H9 (cell line): ENCODE measurements around the gene FSIP1. TPM values are rescaled to one million over a fixed set of nuclear protein-coding genes. Genes with fewer than 3 reads are reported as not detected.

ENCODE experiments used
- DNase-seq: peaks from one replicate; pipeline ENCODE4 v3.0.0-alpha.2; 2017
- H2AFZ ChIP-seq: one replicate; pipeline ENCODE4 v1.6.1; 2013; ENCODE audit warnings: mild to moderate bottlenecking, low read length, control low read depth, moderate library complexity
- H2AK5ac ChIP-seq: 2 replicates; pipeline ENCODE4 v1.6.1; 2013; ENCODE audit warnings: low read length, control low read depth, mixed read lengths; ENCODE audit not compliant: insufficient read length
- H2BK120ac ChIP-seq: one replicate; pipeline ENCODE4 v1.6.1; 2013; ENCODE audit warnings: low read depth, mild to moderate bottlenecking, low read length, control low read depth, inconsistent platforms; ENCODE audit not compliant: poor library complexity, severe bottlenecking
- H2BK12ac ChIP-seq: 2 replicates; pipeline ENCODE4 v1.6.1; 2013; ENCODE audit warnings: low read length, control low read depth, mixed read lengths, low read depth; ENCODE audit not compliant: insufficient read length
- H2BK15ac ChIP-seq: 2 replicates; pipeline ENCODE4 v1.6.1; 2013; ENCODE audit warnings: low read depth, low read length, control low read depth
- H2BK20ac ChIP-seq: one replicate; pipeline ENCODE4 v1.6.1; 2013; ENCODE audit warnings: low read depth, mild to moderate bottlenecking, low read length, control low read depth, inconsistent platforms; ENCODE audit not compliant: poor library complexity, severe bottlenecking
- H2BK5ac ChIP-seq: 2 replicates; pipeline ENCODE4 v1.6.1; 2013; ENCODE audit warnings: low read length, control low read depth, mixed read lengths; ENCODE audit not compliant: insufficient read length
- H3K14ac ChIP-seq: 2 replicates; pipeline ENCODE4 v1.6.1; 2013; ENCODE audit warnings: low read length, control low read depth; ENCODE audit not compliant: insufficient read depth
- H3K18ac ChIP-seq: 2 replicates; pipeline ENCODE4 v1.6.1; 2013; ENCODE audit warnings: low read depth, mild to moderate bottlenecking, mixed read lengths, low read length, control low read depth; ENCODE audit not compliant: insufficient read length
- H3K23ac ChIP-seq: 2 replicates; pipeline ENCODE4 v1.6.1; 2013; ENCODE audit warnings: low read length, control low read depth, mixed read lengths, low read depth; ENCODE audit not compliant: insufficient read length
- H3K23me2 ChIP-seq: 2 replicates; pipeline ENCODE4 v1.6.1; 2013; ENCODE audit warnings: low read depth, mild to moderate bottlenecking, mixed read lengths, low read length, control low read depth; ENCODE audit not compliant: insufficient read length, poor library complexity, severe bottlenecking
- H3K27ac ChIP-seq: 2 replicates; pipeline ENCODE4 v1.5.1; 2013; ENCODE audit warnings: low read length, control low read depth, mixed read lengths, low read depth; ENCODE audit not compliant: insufficient read length
- H3K27me3 ChIP-seq: 2 replicates; pipeline ENCODE4 v1.6.1; 2013; ENCODE audit warnings: low read length, control low read depth, inconsistent platforms; ENCODE audit not compliant: insufficient read depth
- H3K4ac ChIP-seq: 2 replicates; pipeline ENCODE4 v1.6.1; 2013; ENCODE audit warnings: low read depth, mild to moderate bottlenecking, control low read depth, inconsistent platforms, low read length, moderate library complexity
- H3K4me1 ChIP-seq: 2 replicates; pipeline ENCODE4 v1.6.1; 2013; ENCODE audit warnings: low read length, control low read depth, inconsistent platforms; ENCODE audit not compliant: insufficient read depth
- H3K4me2 ChIP-seq: 2 replicates; pipeline ENCODE4 v1.6.1; 2013; ENCODE audit warnings: low read length, control low read depth, mixed read lengths; ENCODE audit not compliant: insufficient read length, insufficient read depth
- H3K56ac ChIP-seq: 2 replicates; pipeline ENCODE4 v1.6.1; 2013; ENCODE audit warnings: low read depth, mild to moderate bottlenecking, mixed read lengths, low read length, control low read depth; ENCODE audit not compliant: insufficient read length
- H3K79me1 ChIP-seq: 2 replicates; pipeline ENCODE4 v1.6.1; 2013; ENCODE audit warnings: low read depth, mild to moderate bottlenecking, moderate library complexity, low read length, control low read depth, inconsistent platforms; ENCODE audit not compliant: insufficient read depth, poor library complexity, severe bottlenecking
- H3K79me2 ChIP-seq: 2 replicates; pipeline ENCODE4 v1.6.1; 2013; ENCODE audit warnings: low read length, control low read depth, inconsistent platforms; ENCODE audit not compliant: insufficient read depth
- H3K9ac ChIP-seq: 2 replicates; pipeline ENCODE4 v1.6.1; 2013; ENCODE audit warnings: low read length, control low read depth, mixed read lengths; ENCODE audit not compliant: insufficient read length; ENCODE audit errors: extremely low read depth
- H3K9me3 ChIP-seq: one replicate; pipeline ENCODE4 v1.6.1; 2013; ENCODE audit warnings: low read depth, low read length, inconsistent platforms; ENCODE audit not compliant: control insufficient read depth
- H3T11ph ChIP-seq: one replicate; pipeline ENCODE4 v1.6.1; 2013; ENCODE audit warnings: mild to moderate bottlenecking, low read length, control low read depth, inconsistent platforms
- H4K20me1 ChIP-seq: one replicate; pipeline ENCODE4 v1.6.1; 2013; ENCODE audit not compliant: control insufficient read depth, insufficient read length, insufficient read depth
- H4K5ac ChIP-seq: 2 replicates; pipeline ENCODE4 v1.6.1; 2013; ENCODE audit warnings: low read depth, mild to moderate bottlenecking, mixed read lengths, low read length, control low read depth; ENCODE audit not compliant: insufficient read length
- H4K8ac ChIP-seq: replicated peaks from 2 replicates; pipeline ENCODE4 v1.6.1; 2013; ENCODE audit warnings: low read length, control low read depth, mixed read lengths, low read depth; ENCODE audit not compliant: insufficient read length
- H4K91ac ChIP-seq: 2 replicates; pipeline ENCODE4 v1.6.1; 2013; ENCODE audit warnings: low read depth, mild to moderate bottlenecking, moderate library complexity, mixed read lengths, low read length, control low read depth; ENCODE audit not compliant: insufficient read length
- H3K27ac Mint-ChIP-seq, 3 experiments: 2 replicates in 2 of 3; 3 replicates in 1 of 3; pipeline ENCODE4 v1.8.0; 2020 to 2021; ENCODE audit warnings: mixed read lengths in 3 of 3, mild to moderate bottlenecking in 1 of 3, moderate library complexity in 1 of 3
- H3K27me3 Mint-ChIP-seq: 2 replicates; pipeline ENCODE4 v1.8.0; 2021; ENCODE audit warnings: low read depth, mild to moderate bottlenecking, moderate library complexity, mixed read lengths
- H3K36me3 Mint-ChIP-seq, 3 experiments: 2 replicates in 2 of 3; 3 replicates in 1 of 3; pipeline ENCODE4 v1.8.0; 2020 to 2021; ENCODE audit warnings: low read depth in 3 of 3, mixed read lengths in 3 of 3; ENCODE audit not compliant: insufficient read depth in 1 of 3
- H3K4me1 Mint-ChIP-seq, 2 experiments: 2 replicates each; pipeline ENCODE4 v1.8.0; 2020; ENCODE audit warnings: mixed read lengths in 2 of 2
- H3K4me3 Mint-ChIP-seq, 2 experiments: 2 replicates in 1 of 2; 3 replicates in 1 of 2; pipeline ENCODE4 v1.8.0; 2020 to 2021; ENCODE audit warnings: mild to moderate bottlenecking in 2 of 2, mixed read lengths in 2 of 2, moderate library complexity in 1 of 2
- H3K9me3 Mint-ChIP-seq, 2 experiments: 2 replicates in 1 of 2; 3 replicates in 1 of 2; pipeline ENCODE4 v1.8.0; 2020; ENCODE audit warnings: mild to moderate bottlenecking in 2 of 2, mixed read lengths in 2 of 2, moderate library complexity in 1 of 2
- WGBS: extraction: QIAGEN DNeasy Blood & Tissue Kit; methylation state at CpG from one replicate; pipeline ENCODE4 v1.1.7; 2013; ENCODE audit warnings: missing lambda C conversion rate, low lambda C conversion rate, mixed read lengths; ENCODE audit not compliant: insufficient read length; ENCODE audit errors: extremely low coverage; 5-methylcytosine and 5-hydroxymethylcytosine counted together
- total RNA-seq: library from RNA; stranded (reverse); gene quantifications from 2 replicates; pipeline ENCODE4 v1.2.1, GENCODE V29; 2021
- TF ChIP-seq, protein P1 (sequence below): fragments of 200-600 bp; sonication (generic); conservative IDR thresholded peaks from 3 replicates; pipeline ENCODE4 v1.8.0; 2021; ENCODE audit warnings: antibody characterized with exemption, mild to moderate bottlenecking

Gene FSIP1
- total RNA-seq, 1 experiment from 2014 or later = 0.96 TPM

DNA sequence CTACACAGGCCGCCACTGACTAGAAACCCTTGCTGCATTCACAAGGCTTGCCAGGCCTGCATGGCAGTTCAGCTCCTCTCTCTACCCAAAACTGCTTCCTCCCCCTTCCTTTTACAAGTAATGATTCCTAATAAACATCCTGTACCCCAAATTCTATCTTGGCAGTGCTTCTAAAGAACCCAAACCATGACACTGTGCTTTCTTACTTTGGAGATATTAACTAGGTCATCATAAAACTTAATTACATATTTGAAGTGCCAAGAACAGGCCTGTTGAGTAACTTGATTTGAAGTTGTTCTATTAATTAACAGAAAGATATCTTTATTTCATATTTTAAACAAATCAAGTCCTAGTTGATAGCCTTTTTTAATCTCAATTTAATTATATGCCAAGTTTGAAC, 113.4 kb downstream of the FSIP1 start:
- Histone ChIP-seq H3K56ac (no peak overlapping the region), H3K4ac (no peak overlapping the region), H3K9ac (no peak overlapping the region), H2BK20ac (no peak overlapping the region), H4K8ac (no peak overlapping the region), H4K5ac (no peak overlapping the region), H3K23me2 (no peaks in the 10 kb centered on the region), H2BK120ac (no peak overlapping the region), H2AK5ac (no peak overlapping the region), H3K27ac (no peak overlapping the region), H3K23ac (no peak overlapping the region), H2BK5ac (no peak overlapping the region), H3K4me2 (no peak overlapping the region), H4K91ac (no peak overlapping the region), H3K4me1 (peaks cover 8% of the 10 kb centered on the region; the same call in 1 of the 2 replicates), H3K18ac (no peak overlapping the region), H3T11ph (no peak overlapping the region), H3K79me1 (no peaks in the 10 kb centered on the region), H2BK12ac (no peak overlapping the region), H2AFZ (no peak overlapping the region), H4K20me1 (no peaks in the 10 kb centered on the region), H3K79me2 (no peaks in the 10 kb centered on the region), H3K9me3 (no peaks in the 10 kb centered on the region), H3K27me3 (no peaks in the 10 kb centered on the region), H3K14ac (no peak overlapping the region), H2BK15ac (no peak overlapping the region)
- Mint-ChIP-seq H3K4me1 (peaks cover 39 to 43% of the 10 kb centered on the region in 2 experiments), H3K9me3 (no peaks in the 10 kb centered on the region), H3K4me3 (no peak overlapping the region), H3K36me3 (no peaks in the 10 kb centered on the region), H3K27ac (no peak overlapping the region), H3K27me3 (no peaks in the 10 kb centered on the region)
- WGBS = no CpG with 5 or more reads among the region's 1 CpG
- DNase-seq = no peak
- TF ChIP-seq, protein P1, sequence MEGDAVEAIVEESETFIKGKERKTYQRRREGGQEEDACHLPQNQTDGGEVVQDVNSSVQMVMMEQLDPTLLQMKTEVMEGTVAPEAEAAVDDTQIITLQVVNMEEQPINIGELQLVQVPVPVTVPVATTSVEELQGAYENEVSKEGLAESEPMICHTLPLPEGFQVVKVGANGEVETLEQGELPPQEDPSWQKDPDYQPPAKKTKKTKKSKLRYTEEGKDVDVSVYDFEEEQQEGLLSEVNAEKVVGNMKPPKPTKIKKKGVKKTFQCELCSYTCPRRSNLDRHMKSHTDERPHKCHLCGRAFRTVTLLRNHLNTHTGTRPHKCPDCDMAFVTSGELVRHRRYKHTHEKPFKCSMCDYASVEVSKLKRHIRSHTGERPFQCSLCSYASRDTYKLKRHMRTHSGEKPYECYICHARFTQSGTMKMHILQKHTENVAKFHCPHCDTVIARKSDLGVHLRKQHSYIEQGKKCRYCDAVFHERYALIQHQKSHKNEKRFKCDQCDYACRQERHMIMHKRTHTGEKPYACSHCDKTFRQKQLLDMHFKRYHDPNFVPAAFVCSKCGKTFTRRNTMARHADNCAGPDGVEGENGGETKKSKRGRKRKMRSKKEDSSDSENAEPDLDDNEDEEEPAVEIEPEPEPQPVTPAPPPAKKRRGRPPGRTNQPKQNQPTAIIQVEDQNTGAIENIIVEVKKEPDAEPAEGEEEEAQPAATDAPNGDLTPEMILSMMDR = no peak
